Left forelimb (tissue), 1 donor: ENCODE results near the gene RRM1.

Source experiments
- DNase-seq: peaks from one replicate; pipeline ENCODE4 v3.0.0-alpha.2; 2018; ENCODE audit warnings: low spot score

RRM1 gene

GRCh38 chr11:4187055-4187988 lies 92.7 kb downstream of the RRM1 start:
- peak; percentile 96 for DNase-seq
